ENCODE results near the gene TPCN2.

Gene TPCN2

DNA sequence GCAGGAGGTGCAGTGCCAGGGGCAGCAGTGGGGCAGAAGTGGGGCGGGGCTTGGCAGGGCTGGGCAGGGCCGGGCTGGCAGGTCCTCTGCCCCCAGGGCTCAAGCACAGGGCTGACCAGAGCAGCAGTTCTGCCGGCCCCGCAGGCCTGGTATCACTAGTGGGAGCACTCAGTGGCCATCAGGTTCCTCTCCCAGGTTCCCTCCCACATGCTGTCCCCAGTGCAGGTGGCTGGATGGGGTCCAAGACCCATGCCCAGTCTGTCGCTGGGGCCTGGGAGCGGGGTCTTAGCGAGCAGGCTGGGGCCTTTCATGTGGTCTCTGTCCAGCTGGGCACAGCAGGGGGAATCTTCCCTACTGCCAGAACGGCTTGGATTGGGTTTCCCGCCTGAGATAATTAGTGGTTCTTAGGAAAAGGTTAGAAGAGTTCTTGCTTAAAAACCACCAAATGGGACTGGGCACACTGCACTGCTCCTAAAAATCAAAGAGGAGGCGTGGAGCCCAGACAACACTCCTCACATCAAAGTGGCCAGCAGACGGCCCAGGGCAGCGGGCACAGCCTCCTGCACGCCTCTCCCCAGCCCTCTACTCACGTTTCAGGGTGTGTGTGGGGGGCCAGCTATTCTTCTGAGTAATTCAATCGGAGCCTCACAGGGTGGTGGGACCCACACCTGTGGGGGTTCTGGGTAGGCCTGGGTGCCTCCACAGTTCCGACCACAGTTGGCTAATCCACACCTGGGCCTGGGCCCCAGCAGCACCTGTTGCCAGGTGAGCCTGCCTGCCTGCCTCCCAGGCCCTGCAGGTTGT lies 45.6 kb downstream of the TPCN2 start:
- no peak overlapping the region for H3K9ac ChIP-seq (ENCODE audit: low read depth, low read length)
- H3K4me3 ChIP-seq (ENCODE audit: low read depth in 1 of 2, low read length in 2 of 2) = no peak overlapping the region
- H4K20me1 ChIP-seq (ENCODE audit: insufficient read depth, low read length) = 0 out of 2 replicates have a peak, but pooled peaks cover 5% of the 10 kb centered on the region
- DNase-seq (no peak), ATAC-seq (ENCODE audit: insufficient read depth, low read depth) (no peak)
- peaks cover 12% of the 10 kb centered on the region; the same call in 1 of the 2 replicates for H3K36me3 ChIP-seq (ENCODE audit: insufficient read depth, low read length)
- H2AFZ ChIP-seq (ENCODE audit: low read depth, low read length) = no peak overlapping the region
- TF ChIP-seq EZH2 (IDR thresholded peaks at IDR 0.05; ENCODE audit: borderline replicate concordance, low read depth, low read length, severe bottlenecking) = no peak
- TF ChIP-seq CTCF (IDR thresholded peaks at IDR 0.05; ENCODE audit: borderline replicate concordance, extremely low read depth, low read length, poor library complexity, severe bottlenecking) = no peak
- H3K4me1 ChIP-seq (ENCODE audit: insufficient read depth, low read length) = peaks cover 5% of the 10 kb centered on the region
- H3K27me3 ChIP-seq (ENCODE audit: insufficient read depth, low read length, poor library complexity) = no peaks in the 10 kb centered on the region
- H3K27ac ChIP-seq (ENCODE audit: low read length) = no peak overlapping the region
- H3K9me3 ChIP-seq (ENCODE audit: insufficient read depth, low read length, severe bottlenecking) = no peaks in the 10 kb centered on the region
- no peak overlapping the region for H3K4me2 ChIP-seq (ENCODE audit: insufficient read depth, low read length)
- H3K79me2 ChIP-seq (ENCODE audit: insufficient read depth, low read length) = no peaks in the 10 kb centered on the region

GRCh38 chr11:69094915-69095290 lies 46.2 kb downstream of the TPCN2 start:
- peaks cover 10% of the 10 kb centered on the region; the same call in 1 of the 2 replicates for H3K36me3 ChIP-seq (ENCODE audit: insufficient read depth, low read length)
- no peak overlapping the region for H3K27ac ChIP-seq (ENCODE audit: low read length)
- no peak overlapping the region for H3K4me3 ChIP-seq (ENCODE audit: low read depth in 1 of 2, low read length in 2 of 2)
- ATAC-seq (ENCODE audit: insufficient read depth, low read depth) (no peak), DNase-seq (no peak)
- H3K9ac ChIP-seq (ENCODE audit: low read depth, low read length) = no peak overlapping the region
- TF ChIP-seq CTCF (IDR thresholded peaks at IDR 0.05; ENCODE audit: borderline replicate concordance, extremely low read depth, low read length, poor library complexity, severe bottlenecking) = no peak
- TF ChIP-seq EZH2 (IDR thresholded peaks at IDR 0.05; ENCODE audit: borderline replicate concordance, low read depth, low read length, severe bottlenecking) = no peak
- H3K9me3 ChIP-seq (ENCODE audit: insufficient read depth, low read length, severe bottlenecking) = no peaks in the 10 kb centered on the region
- H4K20me1 ChIP-seq (ENCODE audit: insufficient read depth, low read length) = 0 out of 2 replicates have a peak, but pooled peaks cover 5% of the 10 kb centered on the region
- H3K79me2 ChIP-seq (ENCODE audit: insufficient read depth, low read length) = no peaks in the 10 kb centered on the region
- no peak overlapping the region for H3K4me2 ChIP-seq (ENCODE audit: insufficient read depth, low read length)
- H3K4me1 ChIP-seq (ENCODE audit: insufficient read depth, low read length) = peaks cover 11% of the 10 kb centered on the region
- H2AFZ ChIP-seq (ENCODE audit: low read depth, low read length) = no peak overlapping the region
- no peaks in the 10 kb centered on the region for H3K27me3 ChIP-seq (ENCODE audit: insufficient read depth, low read length, poor library complexity)

DNA sequence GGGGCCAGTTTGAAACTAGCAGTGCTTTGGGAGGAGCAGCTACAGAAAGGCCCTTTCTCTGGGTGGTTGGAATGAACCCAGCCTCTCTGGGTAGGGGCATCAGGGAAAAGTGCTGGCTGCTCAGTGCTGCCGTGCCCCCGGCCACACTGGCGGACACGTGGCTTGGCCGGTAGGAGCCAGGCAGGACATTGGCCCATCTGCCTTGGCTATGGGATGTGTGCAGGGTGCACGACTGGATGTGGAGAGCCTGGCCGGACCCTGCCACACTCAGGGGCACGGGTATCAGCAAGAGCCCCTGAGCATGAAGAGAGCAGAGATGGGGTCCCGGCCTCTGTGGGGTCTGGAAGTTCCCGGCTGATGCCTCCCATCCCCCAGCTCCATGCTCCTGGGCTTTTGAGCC lies 46.6 kb downstream of the TPCN2 start:
- TF ChIP-seq CTCF (IDR thresholded peaks at IDR 0.05; ENCODE audit: borderline replicate concordance, extremely low read depth, low read length, poor library complexity, severe bottlenecking) (no peak), EZH2 (IDR thresholded peaks at IDR 0.05; ENCODE audit: borderline replicate concordance, low read depth, low read length, severe bottlenecking) (no peak)

More for the DNA sequence above, 46.6 kb downstream of the TPCN2 start:
- H2AFZ ChIP-seq (ENCODE audit: low read depth, low read length) = no peak overlapping the region
- no peak overlapping the region for H3K4me2 ChIP-seq (ENCODE audit: insufficient read depth, low read length)
- peaks cover 14% of the 10 kb centered on the region for H3K4me1 ChIP-seq (ENCODE audit: insufficient read depth, low read length)
- H3K27me3 ChIP-seq (ENCODE audit: insufficient read depth, low read length, poor library complexity) = no peaks in the 10 kb centered on the region
- no peak overlapping the region for H3K4me3 ChIP-seq (ENCODE audit: low read depth in 1 of 2, low read length in 2 of 2)
- H4K20me1 ChIP-seq (ENCODE audit: insufficient read depth, low read length) = peaks cover 9% of the 10 kb centered on the region; the same call in 1 of the 2 replicates
- H3K36me3 ChIP-seq (ENCODE audit: insufficient read depth, low read length) = peaks cover 6% of the 10 kb centered on the region; the same call in 1 of the 2 replicates
- no peak for ATAC-seq (ENCODE audit: insufficient read depth, low read depth)
- H3K9ac ChIP-seq (ENCODE audit: low read depth, low read length) = no peak overlapping the region
- no peak for DNase-seq
- no peaks in the 10 kb centered on the region for H3K79me2 ChIP-seq (ENCODE audit: insufficient read depth, low read length)
- no peaks in the 10 kb centered on the region for H3K9me3 ChIP-seq (ENCODE audit: insufficient read depth, low read length, severe bottlenecking)
- H3K27ac ChIP-seq (ENCODE audit: low read length) = no peak overlapping the region

All from DND-41 (cell line).